Astrocyte (in vitro differentiated cells and primary cell): Measurements from ENCODE around the gene FAM13A.

Experiments
- EZH2 ChIP-seq: IDR thresholded peaks from 2 replicates; pipeline ENCODE4 v1.6.1; 2012; ENCODE audit warnings: mild to moderate bottlenecking, low read length, inconsistent platforms; ENCODE audit not compliant: insufficient read depth
- TF ChIP-seq, protein P1 (sequence below): IDR thresholded peaks from 2 replicates; pipeline ENCODE4 v1.5.1; 2011; ENCODE audit warnings: low read depth, mild to moderate bottlenecking, inconsistent platforms, low read length, moderate library complexity; ENCODE audit not compliant: insufficient read depth

DNA sequence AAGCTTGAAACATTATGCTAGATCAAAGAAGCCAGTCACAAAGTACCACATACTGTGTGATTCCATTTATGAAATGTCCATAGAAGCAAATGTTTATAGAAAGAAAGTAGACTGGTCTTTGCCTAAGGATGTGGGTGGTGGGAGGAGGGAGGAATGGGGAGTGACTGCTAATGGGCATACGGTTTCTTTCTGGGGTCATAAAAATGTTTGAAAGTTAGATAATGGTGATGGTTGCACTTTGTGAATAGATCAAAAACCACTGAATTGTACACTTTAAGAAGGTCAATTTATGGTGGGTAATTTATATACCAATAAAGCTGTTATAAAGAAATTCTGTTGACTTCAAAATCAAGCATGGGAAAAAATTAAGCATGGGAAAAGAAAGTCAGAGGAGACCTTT, 56.6 kb downstream of the FAM13A start:
- TF ChIP-seq, protein P1, sequence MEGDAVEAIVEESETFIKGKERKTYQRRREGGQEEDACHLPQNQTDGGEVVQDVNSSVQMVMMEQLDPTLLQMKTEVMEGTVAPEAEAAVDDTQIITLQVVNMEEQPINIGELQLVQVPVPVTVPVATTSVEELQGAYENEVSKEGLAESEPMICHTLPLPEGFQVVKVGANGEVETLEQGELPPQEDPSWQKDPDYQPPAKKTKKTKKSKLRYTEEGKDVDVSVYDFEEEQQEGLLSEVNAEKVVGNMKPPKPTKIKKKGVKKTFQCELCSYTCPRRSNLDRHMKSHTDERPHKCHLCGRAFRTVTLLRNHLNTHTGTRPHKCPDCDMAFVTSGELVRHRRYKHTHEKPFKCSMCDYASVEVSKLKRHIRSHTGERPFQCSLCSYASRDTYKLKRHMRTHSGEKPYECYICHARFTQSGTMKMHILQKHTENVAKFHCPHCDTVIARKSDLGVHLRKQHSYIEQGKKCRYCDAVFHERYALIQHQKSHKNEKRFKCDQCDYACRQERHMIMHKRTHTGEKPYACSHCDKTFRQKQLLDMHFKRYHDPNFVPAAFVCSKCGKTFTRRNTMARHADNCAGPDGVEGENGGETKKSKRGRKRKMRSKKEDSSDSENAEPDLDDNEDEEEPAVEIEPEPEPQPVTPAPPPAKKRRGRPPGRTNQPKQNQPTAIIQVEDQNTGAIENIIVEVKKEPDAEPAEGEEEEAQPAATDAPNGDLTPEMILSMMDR = no peak
- no peak for TF ChIP-seq EZH2
